HG03060 (cell line): ENCODE measurements around the gene ZFHX3.

Experiments
- ATAC-seq: cut with Tn5 transposase; IDR thresholded peaks from one replicate; pipeline ENCODE4 v1.9.1; 2021; ENCODE audit warnings: low read depth, moderate number of reproducible peaks; ENCODE audit not compliant: unreplicated experiment

The ZFHX3 gene

GRCh38 chr16:72889616-72890582 is 158.0 kb downstream of the ZFHX3 start:
- ATAC-seq: no peak

- no peak for ATAC-seq
These were observed 160.4 kb downstream of the ZFHX3 start for GRCh38 chr16:72887537-72887936.

GRCh38 chr16:72886346-72886974 is 161.5 kb downstream of the ZFHX3 start:
- ATAC-seq: no peak

- no peak for ATAC-seq
These were observed 163.4 kb downstream of the ZFHX3 start for GRCh38 chr16:72884573-72884972.

- ATAC-seq: no peak
These were observed 163.9 kb downstream of the ZFHX3 start for GRCh38 chr16:72884037-72884436.

- ATAC-seq: no peak
These were observed 168.1 kb downstream of the ZFHX3 start for GRCh38 chr16:72879846-72880245.

GRCh38 chr16:72878301-72879269 is 169.3 kb downstream of the ZFHX3 start:
- ATAC-seq: no peak

GRCh38 chr16:72877374-72878028 is 170.4 kb downstream of the ZFHX3 start:
- ATAC-seq: no peak

GRCh38 chr16:72876981-72877373 is 171.0 kb downstream of the ZFHX3 start:
- ATAC-seq: no peak

- ATAC-seq: no peak
These were observed 171.7 kb downstream of the ZFHX3 start for GRCh38 chr16:72876221-72876620.

- no peak for ATAC-seq
These were observed 172.5 kb downstream of the ZFHX3 start for GRCh38 chr16:72875291-72876031.

- ATAC-seq: no peak
These were observed 174.1 kb downstream of the ZFHX3 start for GRCh38 chr16:72873853-72874252.

- no peak for ATAC-seq
These were observed 174.9 kb downstream of the ZFHX3 start for GRCh38 chr16:72873044-72873443.

GRCh38 chr16:72865835-72866234 is 182.1 kb downstream of the ZFHX3 start:
- no peak for ATAC-seq

GRCh38 chr16:72865258-72865657 is 182.7 kb downstream of the ZFHX3 start:
- ATAC-seq: no peak

GRCh38 chr16:72864130-72864833 is 183.6 kb downstream of the ZFHX3 start:
- no peak for ATAC-seq

- ATAC-seq: no peak
These were observed 185.8 kb downstream of the ZFHX3 start for GRCh38 chr16:72862090-72862489.

GRCh38 chr16:72860726-72861562 is 187.0 kb downstream of the ZFHX3 start:
- ATAC-seq: no peak
